Activated T-cell treated with anti-CD3 and anti-CD28 coated beads for 1 hour (primary cell): ENCODE data around the gene TASP1.
"Not testable (repeated sequence)": the region's sequence is repeated elsewhere in the genome, so short reads cannot be mapped to it uniquely, and the experiment has no call there.

ENCODE experiments used
- DNase-seq: peaks from one replicate; pipeline ENCODE4 v3.0.0-alpha.2; 2020; ENCODE audit warnings: low read depth

Gene TASP1

GRCh38 chr20:13638496-13639149 is at the start of gene TASP1:
Gene TASP1, minus strand, starts transcription at chr20:13638932. Its CDS starts 8,854 bp downstream, at chr20:13630078.
- DNase-seq = peak; percentile 93

- DNase-seq = no peak
Observed at GRCh38 chr20:13687815-13688214, 49.1 kb upstream of the TASP1 start.

- DNase-seq = no peak
Observed at GRCh38 chr20:13685623-13686022, 46.9 kb upstream of the TASP1 start.

- no peak for DNase-seq
Observed at GRCh38 chr20:13684566-13685222, 46.0 kb upstream of the TASP1 start.

- DNase-seq = no peak
Observed at GRCh38 chr20:13683833-13684232, 45.1 kb upstream of the TASP1 start.

- DNase-seq = no peak
Observed at GRCh38 chr20:13681248-13682125, 42.8 kb upstream of the TASP1 start.

- no peak for DNase-seq
Observed at GRCh38 chr20:13678944-13679343, 40.2 kb upstream of the TASP1 start.

GRCh38 chr20:13677241-13677640 is 38.5 kb upstream of the TASP1 start:
- DNase-seq = no peak

- no peak for DNase-seq
Observed at GRCh38 chr20:13676682-13677081, 38.0 kb upstream of the TASP1 start.

GRCh38 chr20:13672690-13673089 is 34.0 kb upstream of the TASP1 start:
- DNase-seq = no peak

GRCh38 chr20:13671916-13672378 is 33.2 kb upstream of the TASP1 start:
- no peak for DNase-seq

GRCh38 chr20:13671512-13671911 is 32.8 kb upstream of the TASP1 start:
- DNase-seq = no peak

GRCh38 chr20:13670160-13670559 is 31.4 kb upstream of the TASP1 start:
- DNase-seq = no peak

- no peak for DNase-seq
Observed at GRCh38 chr20:13665709-13666395, 27.1 kb upstream of the TASP1 start.

- DNase-seq = no peak
Observed at GRCh38 chr20:13661070-13661685, 22.4 kb upstream of the TASP1 start.

GRCh38 chr20:13659288-13659687 is 20.6 kb upstream of the TASP1 start:
- no peak for DNase-seq

- not testable (repeated sequence) for DNase-seq
Observed at GRCh38 chr20:13658060-13658459, 19.3 kb upstream of the TASP1 start.

- no peak for DNase-seq
Observed at GRCh38 chr20:13656721-13657368, 18.1 kb upstream of the TASP1 start.

- DNase-seq = no peak
Observed at GRCh38 chr20:13654463-13655023, 15.8 kb upstream of the TASP1 start.

GRCh38 chr20:13650474-13650873 is 11.7 kb upstream of the TASP1 start:
- no peak for DNase-seq
